Caco-2 (cell line): ENCODE measurements around the gene CUL7. TPM values are rescaled to one million over a fixed set of nuclear protein-coding genes. Genes with fewer than 3 reads are reported as not detected.
A peak's percentile ranks its signal among the peaks of the same experiment; 100 is the strongest.

Source experiments
- BruUV-seq: library from RNA; stranded (reverse); fragments of 400-500 nt; replicated peaks from 2 replicates; lab custom pipeline; 2021; lab: Mats Ljungman, UMichigan
- CTCF ChIA-PET: fragments of 300-600 bp; sonication (Branson Sonifier 250); formaldehyde crosslinking; loops from one replicate; lab custom pipeline; 2022; ENCODE audit warnings: antibody characterized with exemption; lab: Charles Lee
- POLR2A ChIA-PET: fragments of 300-600 bp; sonication (Branson Sonifier 250); formaldehyde crosslinking; loops from one replicate; lab custom pipeline; 2022; ENCODE audit warnings: antibody characterized with exemption; lab: Charles Lee
- DNase-seq, 2 experiments: peaks; one replicate each; pipeline versions ENCODE4 v3.0.0 to v3.0.0-alpha.2; 2020 to 2022
- H3K27me3 ChIP-seq: replicated peaks from 2 replicates; pipeline ENCODE4 v1.6.0; 2011; ENCODE audit warnings: low read length; ENCODE audit not compliant: control insufficient read depth, insufficient read depth
- H3K36me3 ChIP-seq: 2 replicates; pipeline ENCODE4 v1.5.1; 2011; ENCODE audit warnings: low read length; ENCODE audit not compliant: control insufficient read depth, insufficient read depth
- H3K4me1 ChIP-seq: fragments of 250-450 bp; sonication (Bioruptor Pico); 2 replicates; pipeline ENCODE4 v1.5.1; 2020; ENCODE audit warnings: mild to moderate bottlenecking
- H3K4me3 ChIP-seq: 2 replicates; pipeline ENCODE4 v1.5.1; 2011; ENCODE audit warnings: low read depth, mild to moderate bottlenecking, control low read depth, low read length
- H3K9me3 ChIP-seq: fragments of 250-450 bp; sonication (Bioruptor Pico); 2 replicates; pipeline ENCODE4 v1.5.1; 2020; ENCODE audit warnings: mild to moderate bottlenecking, moderate library complexity
- H3K27ac Mint-ChIP-seq: one replicate; pipeline ENCODE4 v1.8.0; 2022; ENCODE audit warnings: mixed read lengths; ENCODE audit not compliant: unreplicated experiment
- H3K27me3 Mint-ChIP-seq: one replicate; pipeline ENCODE4 v1.8.0; 2022; ENCODE audit warnings: mixed read lengths; ENCODE audit not compliant: insufficient read depth, unreplicated experiment
- H3K36me3 Mint-ChIP-seq: one replicate; pipeline ENCODE4 v1.8.0; 2022; ENCODE audit warnings: mild to moderate bottlenecking, mixed read lengths; ENCODE audit not compliant: insufficient read depth, unreplicated experiment
- H3K4me1 Mint-ChIP-seq: one replicate; pipeline ENCODE4 v1.8.0; 2022; ENCODE audit warnings: low read depth, mixed read lengths; ENCODE audit not compliant: unreplicated experiment
- H3K4me3 Mint-ChIP-seq: one replicate; pipeline ENCODE4 v1.8.0; 2022; ENCODE audit warnings: mild to moderate bottlenecking, moderate library complexity, mixed read lengths; ENCODE audit not compliant: unreplicated experiment
- H3K9me3 Mint-ChIP-seq: one replicate; pipeline ENCODE4 v1.8.0; 2022; ENCODE audit warnings: mixed read lengths; ENCODE audit not compliant: unreplicated experiment
- CTCF ChIP-seq, 2 experiments: fragments of 200-600 bp in 1 of 2; IDR thresholded peaks; 1 replicate in 1 of 2; 2 replicates in 1 of 2; pipeline versions ENCODE4 v1.5.1 to v1.8.0; 2011 to 2022; ENCODE audit warnings: antibody characterized with exemption in 1 of 2, control low read depth in 1 of 2, inconsistent platforms in 1 of 2, low read depth in 1 of 2, low read length in 1 of 2, mild to moderate bottlenecking in 1 of 2, moderate library complexity in 1 of 2; ENCODE audit not compliant: insufficient read depth in 1 of 2, severe bottlenecking in 1 of 2, unreplicated experiment in 1 of 2
- intact Hi-C: fragments of 100-400 bp; cut with micrococcal nuclease; formaldehyde crosslinking; loops from one replicate; pipeline ENCODE4 v1.10.0; 2022; ENCODE audit not compliant: unreplicated experiment
- total RNA-seq: library from RNA; stranded (reverse); gene quantifications from 2 replicates; pipeline ENCODE4 v1.2.3, GENCODE V29; 2022

CUL7 gene
- total RNA-seq, 1 experiment from 2014 or later = 26.7 TPM

GRCh38 chr6:43091020-43091419, 37.4 kb upstream of the CUL7 start:
- TF ChIP-seq CTCF (IDR thresholded peaks at IDR 0.05; ENCODE audit: insufficient read depth in 1 of 2, low read depth in 1 of 2, low read length in 1 of 2, severe bottlenecking in 1 of 2, unreplicated experiment in 1 of 2) = no peak
- Histone ChIP-seq H3K27me3 (no peaks in the 10 kb centered on the region), H3K36me3 (no peaks in the 10 kb centered on the region), H3K4me1 (peaks cover 70% of the 10 kb centered on the region), H3K9me3 (no peaks in the 10 kb centered on the region), H3K4me3 (no peak overlapping the region)
- BruUV-seq = no TSS peak
- Mint-ChIP-seq H3K4me1 (peaks cover 32% of the 10 kb centered on the region), H3K27ac (peak overlapping the region; percentile 90), H3K9me3 (no peaks in the 10 kb centered on the region), H3K27me3 (no peaks in the 10 kb centered on the region), H3K4me3 (no peak overlapping the region), H3K36me3 (peaks cover 21% of the 10 kb centered on the region)
- CTCF ChIA-PET = no interaction called here
- DNase-seq = no peak
- intact Hi-C loops = loop anchor here (2.0 kb wide), 1 partner anchor 14 kb away; the partner anchor contains the start of gene PTK7
- POLR2A ChIA-PET = interaction anchor here (0.8 to 2.0 kb wide), 2 partner anchors 15 to 32 kb away, joined by 4 to 16 read pairs; partner anchors contain the start of genes MRPL2 and PTK7

- H3K4me1 ChIP-seq = peaks cover 66% of the 10 kb centered on the region
- no peak overlapping the region for H3K4me3 ChIP-seq
- no peak for TF ChIP-seq CTCF (IDR thresholded peaks at IDR 0.05; ENCODE audit: insufficient read depth in 1 of 2, low read depth in 1 of 2, low read length in 1 of 2, severe bottlenecking in 1 of 2, unreplicated experiment in 1 of 2)
- ChIA-PET POLR2A (interaction anchor here (0.8 to 2.0 kb wide), 2 partner anchors 14 to 32 kb away, joined by 4 to 16 read pairs; partner anchors contain the start of genes MRPL2 and PTK7), CTCF (interaction anchor here (1.4 kb wide), 1 partner anchor 39 kb away, joined by 4 read pairs; no protein-coding TSS in a partner anchor)
- peak overlapping the region; percentile 67 for H3K4me3 Mint-ChIP-seq
- H3K27me3 ChIP-seq = no peaks in the 10 kb centered on the region
- H3K36me3 ChIP-seq = no peaks in the 10 kb centered on the region
- H3K9me3 Mint-ChIP-seq = no peaks in the 10 kb centered on the region
- intact Hi-C loops = loop anchor here (1.0 to 2.0 kb wide), 2 partner anchors 14 to 31 kb away; partner anchors contain the start of genes KLC4, MRPL2 and PTK7
- H3K9me3 ChIP-seq = no peaks in the 10 kb centered on the region
- TSS peak; percentile 55 for BruUV-seq
- DNase-seq = no peak
- peaks cover 21% of the 10 kb centered on the region for H3K36me3 Mint-ChIP-seq
- no peaks in the 10 kb centered on the region for H3K27me3 Mint-ChIP-seq
- H3K4me1 Mint-ChIP-seq = peaks cover 32% of the 10 kb centered on the region
- peak overlapping the region; percentile 90 for H3K27ac Mint-ChIP-seq
Observed at GRCh38 chr6:43090559-43090956, 36.9 kb upstream of the CUL7 start.

GRCh38 chr6:43089874-43090558, 36.4 kb upstream of the CUL7 start:
- no peak for TF ChIP-seq CTCF (IDR thresholded peaks at IDR 0.05; ENCODE audit: insufficient read depth in 1 of 2, low read depth in 1 of 2, low read length in 1 of 2, severe bottlenecking in 1 of 2, unreplicated experiment in 1 of 2)
- CTCF ChIA-PET = interaction anchor here (1.4 kb wide), 1 partner anchor 40 kb away, joined by 4 read pairs; no protein-coding TSS in a partner anchor

More at GRCh38 chr6:43089874-43090558, 36.4 kb upstream of the CUL7 start:
- H3K9me3 Mint-ChIP-seq = no peaks in the 10 kb centered on the region
- Histone ChIP-seq H3K27me3 (no peaks in the 10 kb centered on the region), H3K4me1 (peaks cover 61% of the 10 kb centered on the region), H3K4me3 (no peak overlapping the region; the same call in none of the 2 replicates), H3K36me3 (no peaks in the 10 kb centered on the region), H3K9me3 (no peaks in the 10 kb centered on the region)
- intact Hi-C loops = loop anchor here (1.0 to 2.0 kb wide), 2 partner anchors 13 to 31 kb away; partner anchors contain the start of genes KLC4, MRPL2 and PTK7
- DNase-seq = peak; percentile 83 to 87
- peak overlapping the region; percentile 67 for H3K4me3 Mint-ChIP-seq
- no peaks in the 10 kb centered on the region for H3K27me3 Mint-ChIP-seq
- H3K4me1 Mint-ChIP-seq = peaks cover 32% of the 10 kb centered on the region
- H3K27ac Mint-ChIP-seq = peak overlapping the region; percentile 90
- peaks cover 21% of the 10 kb centered on the region for H3K36me3 Mint-ChIP-seq
- BruUV-seq = no TSS peak
- POLR2A ChIA-PET = interaction anchor here (0.6 to 2.0 kb wide), 3 partner anchors 14 to 278 kb away, joined by 3 to 16 read pairs (median 3); partner anchors contain the start of genes CUL7 and PTK7
